Cortex of kidney (tissue), 1 donor: ENCODE results near the gene FLVCR2.

Source experiments
- DNase-seq: peaks from one replicate; lab custom pipeline; 2025; lab: John Stamatoyannopoulos, UW

The FLVCR2 gene

GRCh38 chr14:75578102-75578785 is at the start of gene FLVCR2:
FLVCR2 (plus strand) TSS chr14:75578620; CDS start chr14:75578973, 353 bp downstream.
- DNase-seq: no peak

- no peak for DNase-seq
Measured at GRCh38 chr14:75531256-75531655, 47.2 kb upstream of the FLVCR2 start.

GRCh38 chr14:75531660-75532317 is 46.6 kb upstream of the FLVCR2 start:
- DNase-seq: no peak

- DNase-seq: no peak
Measured at GRCh38 chr14:75533791-75534555, 44.4 kb upstream of the FLVCR2 start.

- no peak for DNase-seq
Measured at GRCh38 chr14:75535164-75535898, 43.1 kb upstream of the FLVCR2 start.

- DNase-seq: no peak
Measured at GRCh38 chr14:75537071-75537470, 41.3 kb upstream of the FLVCR2 start.

GRCh38 chr14:75539162-75539560 is 39.3 kb upstream of the FLVCR2 start:
- DNase-seq: no peak

GRCh38 chr14:75539561-75540478 is 38.6 kb upstream of the FLVCR2 start:
- DNase-seq: no peak

GRCh38 chr14:75540479-75540851 is 38.0 kb upstream of the FLVCR2 start:
- DNase-seq: no peak

GRCh38 chr14:75542588-75543091 is 35.8 kb upstream of the FLVCR2 start:
- no peak for DNase-seq

- no peak for DNase-seq
Measured at GRCh38 chr14:75543253-75543652, 35.2 kb upstream of the FLVCR2 start.

GRCh38 chr14:75543786-75544185 is 34.6 kb upstream of the FLVCR2 start:
- DNase-seq: no peak

GRCh38 chr14:75545907-75546306 is 32.5 kb upstream of the FLVCR2 start:
- DNase-seq: no peak

- DNase-seq: no peak
Measured at GRCh38 chr14:75547552-75548250, 30.7 kb upstream of the FLVCR2 start.

- no peak for DNase-seq
Measured at GRCh38 chr14:75548544-75548943, 29.9 kb upstream of the FLVCR2 start.

GRCh38 chr14:75549169-75549568 is 29.3 kb upstream of the FLVCR2 start:
- no peak for DNase-seq

GRCh38 chr14:75551021-75551420 is 27.4 kb upstream of the FLVCR2 start:
- DNase-seq: no peak

- DNase-seq: no peak
Measured at GRCh38 chr14:75553157-75553556, 25.3 kb upstream of the FLVCR2 start.

- no peak for DNase-seq
Measured at GRCh38 chr14:75553761-75554364, 24.6 kb upstream of the FLVCR2 start.

- no peak for DNase-seq
Measured at GRCh38 chr14:75554482-75554881, 23.9 kb upstream of the FLVCR2 start.
